ENCODE data around the gene SREBF2.
A peak's percentile ranks its signal among the peaks of the same experiment; 100 is the strongest.

Gene SREBF2

GRCh38 chr22:41925783-41926460, 93.0 kb downstream of the SREBF2 start:
- no peak overlapping the region for H3K4ac ChIP-seq (ENCODE audit: low read length)
- H3K27ac ChIP-seq (replicated peaks; ENCODE audit: low read length): no peak overlapping the region
- peak overlapping the region; percentile 69 for H3K4me2 ChIP-seq (ENCODE audit: insufficient read depth, low read length, poor library complexity, severe bottlenecking)
- no peak for DNase-seq (ENCODE audit: low spot score)
- peak overlapping the region in 1 of 2 donors; percentile 79 for H3K4me3 ChIP-seq (ENCODE audit: low read length in 2 of 2)
- H3K9ac ChIP-seq (ENCODE audit: low read depth, low read length, poor library complexity): peak overlapping the region; percentile 90
- H2AK5ac ChIP-seq (ENCODE audit: low read depth, low read length): peak overlapping the region; percentile 81
- peak overlapping the region; percentile 94 for H2BK12ac ChIP-seq (ENCODE audit: low read length)
- peak overlapping the region; percentile 87 for H3K18ac ChIP-seq (ENCODE audit: low read length)
- no peaks in the 10 kb centered on the region for H3K9me3 ChIP-seq (replicated peaks in 1 of 2; ENCODE audit: control insufficient read depth in 2 of 2, insufficient read depth in 1 of 2, low read depth in 1 of 2, low read length in 2 of 2)
- H3K23ac ChIP-seq (ENCODE audit: low read depth, low read length, poor library complexity): peak overlapping the region; percentile 93
- no CpG with 5 or more reads among the region's 48 CpGs for WGBS, 2 donors (ENCODE audit: extremely low coverage in 2 of 2, insufficient read length in 2 of 2, insufficient replicate concordance in 1 of 2)
- no peak overlapping the region for H3K14ac ChIP-seq (ENCODE audit: low read length)
- peaks cover 20 to 22% of the 10 kb centered on the region in 2 donors for H3K4me1 ChIP-seq (ENCODE audit: control insufficient read depth in 2 of 2, insufficient read depth in 1 of 2, low read depth in 1 of 2, low read length in 2 of 2)
- no peak overlapping the region for H2BK120ac ChIP-seq (ENCODE audit: low read depth, low read length)
- peaks cover 0 to 32% (median 7%) of the 10 kb centered on the region in 3 experiments for H3K27me3 ChIP-seq (ENCODE audit: control insufficient read depth in 3 of 3, insufficient read depth in 3 of 3, low read depth in 1 of 3, low read length in 3 of 3)
- H4K91ac ChIP-seq (ENCODE audit: low read depth, low read length, poor library complexity): no peak overlapping the region
- peak overlapping the region; percentile 35 for H2AFZ ChIP-seq (ENCODE audit: low read length)
- H2BK15ac ChIP-seq (ENCODE audit: low read length): no peak overlapping the region
- peak overlapping the region; percentile 82 for H2BK5ac ChIP-seq (ENCODE audit: low read length)
- H3K79me1 ChIP-seq (ENCODE audit: low read depth, low read length): no peaks in the 10 kb centered on the region
- H4K8ac ChIP-seq (ENCODE audit: low read depth, low read length): peak overlapping the region; percentile 96
- H3K36me3 ChIP-seq (replicated peaks in 1 of 2; ENCODE audit: control insufficient read depth in 2 of 2, insufficient read depth in 2 of 2, low read length in 2 of 2): no peaks in the 10 kb centered on the region

- peak overlapping the region; percentile 3 for H3K23ac ChIP-seq (ENCODE audit: low read depth, low read length, poor library complexity)
- H2BK15ac ChIP-seq (ENCODE audit: low read length): peak overlapping the region; percentile 1
- no peak overlapping the region for H2BK120ac ChIP-seq (ENCODE audit: low read depth, low read length)
- H2AK5ac ChIP-seq (ENCODE audit: low read depth, low read length): peak overlapping the region; percentile 86
- H3K27me3 ChIP-seq (ENCODE audit: control insufficient read depth in 3 of 3, insufficient read depth in 3 of 3, low read depth in 1 of 3, low read length in 3 of 3): peaks cover 0 to 29% (median 7%) of the 10 kb centered on the region in 3 experiments
- no peak overlapping the region for H4K91ac ChIP-seq (ENCODE audit: low read depth, low read length, poor library complexity)
- no peak overlapping the region for H3K27ac ChIP-seq (replicated peaks; ENCODE audit: low read length)
- no peaks in the 10 kb centered on the region for H3K9me3 ChIP-seq (replicated peaks in 1 of 2; ENCODE audit: control insufficient read depth in 2 of 2, insufficient read depth in 1 of 2, low read depth in 1 of 2, low read length in 2 of 2)
- no peak overlapping the region for H3K4ac ChIP-seq (ENCODE audit: low read length)
- H3K4me3 ChIP-seq (ENCODE audit: low read length in 2 of 2): no peak overlapping the region
- no CpG with 5 or more reads among the region's 6 CpGs for WGBS, 2 donors (ENCODE audit: extremely low coverage in 2 of 2, insufficient read length in 2 of 2, insufficient replicate concordance in 1 of 2)
- no peaks in the 10 kb centered on the region for H3K79me1 ChIP-seq (ENCODE audit: low read depth, low read length)
- DNase-seq (ENCODE audit: low spot score): no peak
- H3K4me2 ChIP-seq (ENCODE audit: insufficient read depth, low read length, poor library complexity, severe bottlenecking): no peak overlapping the region
- H2AFZ ChIP-seq (ENCODE audit: low read length): no peak overlapping the region
- peaks cover 20 to 24% of the 10 kb centered on the region in 2 donors for H3K4me1 ChIP-seq (ENCODE audit: control insufficient read depth in 2 of 2, insufficient read depth in 1 of 2, low read depth in 1 of 2, low read length in 2 of 2)
- no peak overlapping the region for H4K8ac ChIP-seq (ENCODE audit: low read depth, low read length)
- H3K36me3 ChIP-seq (replicated peaks in 1 of 2; ENCODE audit: control insufficient read depth in 2 of 2, insufficient read depth in 2 of 2, low read length in 2 of 2): peaks cover 2 to 5% of the 10 kb centered on the region in 2 donors
- no peak overlapping the region for H3K14ac ChIP-seq (ENCODE audit: low read length)
- H3K9ac ChIP-seq (ENCODE audit: low read depth, low read length, poor library complexity): no peak overlapping the region
- H3K18ac ChIP-seq (ENCODE audit: low read length): peak overlapping the region; percentile 27
- no peak overlapping the region for H2BK5ac ChIP-seq (ENCODE audit: low read length)
- H2BK12ac ChIP-seq (ENCODE audit: low read length): no peak overlapping the region
These were observed 94.9 kb downstream of the SREBF2 start for GRCh38 chr22:41927813-41928212.

GRCh38 chr22:41928593-41929417, 95.9 kb downstream of the SREBF2 start:
- WGBS, 2 donors (ENCODE audit: extremely low coverage in 2 of 2, insufficient read length in 2 of 2, insufficient replicate concordance in 1 of 2): 100% methylated on average over 1 of the region's 14 CpGs; no CpG with 5 or more reads in 1 of the 2 donors
- no peak for DNase-seq (ENCODE audit: low spot score)
- H3K79me1 ChIP-seq (ENCODE audit: low read depth, low read length): peaks cover 2% of the 10 kb centered on the region

GRCh38 chr22:41929418-41929810, 96.5 kb downstream of the SREBF2 start:
- peak overlapping the region; percentile 1 for H2BK15ac ChIP-seq (ENCODE audit: low read length)
- H3K4me3 ChIP-seq (ENCODE audit: low read length in 2 of 2): no peak overlapping the region
- peak overlapping the region; percentile 53 for H2BK5ac ChIP-seq (ENCODE audit: low read length)
- DNase-seq (ENCODE audit: low spot score): no peak
- H2AK5ac ChIP-seq (ENCODE audit: low read depth, low read length): peak overlapping the region; percentile 86
- no peak overlapping the region for H2BK120ac ChIP-seq (ENCODE audit: low read depth, low read length)
- H2AFZ ChIP-seq (ENCODE audit: low read length): peak overlapping the region; percentile 24
- H3K27ac ChIP-seq (replicated peaks; ENCODE audit: low read length): no peak overlapping the region
- H3K9ac ChIP-seq (ENCODE audit: low read depth, low read length, poor library complexity): no peak overlapping the region
- H3K4ac ChIP-seq (ENCODE audit: low read length): no peak overlapping the region
- H3K4me1 ChIP-seq (ENCODE audit: control insufficient read depth in 2 of 2, insufficient read depth in 1 of 2, low read depth in 1 of 2, low read length in 2 of 2): peaks cover 20 to 24% of the 10 kb centered on the region in 2 donors
- peaks cover 2 to 13% of the 10 kb centered on the region in 2 donors for H3K36me3 ChIP-seq (replicated peaks in 1 of 2; ENCODE audit: control insufficient read depth in 2 of 2, insufficient read depth in 2 of 2, low read length in 2 of 2)
- H3K14ac ChIP-seq (ENCODE audit: low read length): no peak overlapping the region
- no peak overlapping the region for H3K23ac ChIP-seq (ENCODE audit: low read depth, low read length, poor library complexity)
- H3K27me3 ChIP-seq (ENCODE audit: control insufficient read depth in 3 of 3, insufficient read depth in 3 of 3, low read depth in 1 of 3, low read length in 3 of 3): peaks cover 0 to 21% (median 7%) of the 10 kb centered on the region in 3 experiments
- no peaks in the 10 kb centered on the region for H3K9me3 ChIP-seq (replicated peaks in 1 of 2; ENCODE audit: control insufficient read depth in 2 of 2, insufficient read depth in 1 of 2, low read depth in 1 of 2, low read length in 2 of 2)
- H3K18ac ChIP-seq (ENCODE audit: low read length): peak overlapping the region; percentile 89
- peaks cover 2% of the 10 kb centered on the region for H3K79me1 ChIP-seq (ENCODE audit: low read depth, low read length)
- no peak overlapping the region for H4K91ac ChIP-seq (ENCODE audit: low read depth, low read length, poor library complexity)
- WGBS, 2 donors (ENCODE audit: extremely low coverage in 2 of 2, insufficient read length in 2 of 2, insufficient replicate concordance in 1 of 2): no CpG with 5 or more reads among the region's 8 CpGs
- H3K4me2 ChIP-seq (ENCODE audit: insufficient read depth, low read length, poor library complexity, severe bottlenecking): no peak overlapping the region
- no peak overlapping the region for H2BK12ac ChIP-seq (ENCODE audit: low read length)
- no peak overlapping the region for H4K8ac ChIP-seq (ENCODE audit: low read depth, low read length)

More at GRCh38 chr22:41928593-41929417, 95.9 kb downstream of the SREBF2 start:
- Histone ChIP-seq H3K27ac (replicated peaks; ENCODE audit: low read length) (no peak overlapping the region), H3K14ac (ENCODE audit: low read length) (peak overlapping the region; percentile 1), H2AK5ac (ENCODE audit: low read depth, low read length) (peak overlapping the region; percentile 86), H2BK12ac (ENCODE audit: low read length) (peak overlapping the region; percentile 22), H3K4me1 (ENCODE audit: control insufficient read depth in 2 of 2, insufficient read depth in 1 of 2, low read depth in 1 of 2, low read length in 2 of 2) (peaks cover 20 to 24% of the 10 kb centered on the region in 2 donors), H3K36me3 (replicated peaks in 1 of 2; ENCODE audit: control insufficient read depth in 2 of 2, insufficient read depth in 2 of 2, low read length in 2 of 2) (peaks cover 2 to 8% of the 10 kb centered on the region in 2 donors), H2AFZ (ENCODE audit: low read length) (peak overlapping the region; percentile 58), H3K23ac (ENCODE audit: low read depth, low read length, poor library complexity) (no peak overlapping the region), H2BK120ac (ENCODE audit: low read depth, low read length) (no peak overlapping the region), H3K27me3 (ENCODE audit: control insufficient read depth in 3 of 3, insufficient read depth in 3 of 3, low read depth in 1 of 3, low read length in 3 of 3) (peaks cover 0 to 21% (median 7%) of the 10 kb centered on the region in 3 experiments), H3K4me3 (ENCODE audit: low read length in 2 of 2) (no peak overlapping the region), H4K8ac (ENCODE audit: low read depth, low read length) (peak overlapping the region; percentile 17), H3K9ac (ENCODE audit: low read depth, low read length, poor library complexity) (peak overlapping the region; percentile 7), H3K4me2 (ENCODE audit: insufficient read depth, low read length, poor library complexity, severe bottlenecking) (no peak overlapping the region), H4K91ac (ENCODE audit: low read depth, low read length, poor library complexity) (no peak overlapping the region), H2BK5ac (ENCODE audit: low read length) (peak overlapping the region; percentile 53), H3K4ac (ENCODE audit: low read length) (no peak overlapping the region), H3K18ac (ENCODE audit: low read length) (peak overlapping the region; percentile 89), H3K9me3 (replicated peaks in 1 of 2; ENCODE audit: control insufficient read depth in 2 of 2, insufficient read depth in 1 of 2, low read depth in 1 of 2, low read length in 2 of 2) (no peaks in the 10 kb centered on the region), H2BK15ac (ENCODE audit: low read length) (peak overlapping the region; percentile 1)
